Body of pancreas (tissue), 4 donors: ENCODE results near the gene ELF2. TPM values are rescaled to one million over a fixed set of nuclear protein-coding genes. Genes with fewer than 3 reads are reported as not detected.
A peak's percentile ranks its signal among the peaks of the same experiment; 100 is the strongest.
"Not testable (repeated sequence)": the region's sequence is repeated elsewhere in the genome, so short reads cannot be mapped to it uniquely, and the experiment has no call there.

Source experiments
- ATAC-seq: fragments of 150-250 bp; one replicate; pipeline ENCODE4 v1.9.1; 2016
- DNase-seq, 4 donors: peaks; one replicate each; pipeline ENCODE4 v3.0.0-alpha.2; 2019
- H3K27ac ChIP-seq, 4 donors: fragments of 200-600 bp; sonication (generic); 1 replicate in 3 of 4; 2 replicates in 1 of 4; pipeline versions ENCODE4 v1.5.1 to v1.6.1; 2016 to 2019; ENCODE audit warnings: mild to moderate bottlenecking in 1 of 4, mixed read lengths in 1 of 4, moderate library complexity in 1 of 4
- H3K27me3 ChIP-seq, 2 donors: fragments of 200-600 bp; sonication (generic); one replicate each; pipeline ENCODE4 v1.6.0; 2016; ENCODE audit warnings: mild to moderate bottlenecking in 1 of 2
- H3K36me3 ChIP-seq, 2 donors: fragments of 200-600 bp; sonication (generic); replicated peaks in 1 of 2; 2 replicates each; pipeline ENCODE4 v1.5.1; 2016; ENCODE audit warnings: low read depth in 2 of 2; ENCODE audit not compliant: insufficient read depth in 1 of 2
- H3K4me1 ChIP-seq: fragments of 200-600 bp; sonication (generic); one replicate; pipeline ENCODE4 v1.6.0; 2016
- H3K4me3 ChIP-seq, 2 donors: fragments of 200-600 bp; sonication (generic); 1 replicate in 1 of 2; 2 replicates in 1 of 2; pipeline ENCODE4 v1.5.1; 2016 to 2019
- H3K9me3 ChIP-seq, 3 donors: fragments of 200-600 bp; sonication (generic); 1 replicate in 2 of 3; 2 replicates in 1 of 3; pipeline ENCODE4 v1.5.1; 2016
- POLR2A ChIP-seq, 3 donors: fragments of 450-650 bp; IDR thresholded peaks; one replicate each; pipeline ENCODE4 v1.6.1; 2016; ENCODE audit warnings: antibody characterized with exemption in 3 of 3, mild to moderate bottlenecking in 2 of 3
- WGBS, 2 donors: methylation state at CpG; one replicate each; pipeline ENCODE4 v1.1.5; 2017; 5-methylcytosine and 5-hydroxymethylcytosine counted together
- intact Hi-C: fragments of 100-400 bp; cut with DNase I; formaldehyde crosslinking; loops from one replicate; pipeline ENCODE4 v1.15.1; 2023
- total RNA-seq, 2 donors: library from RNA; depleted of rRNA; stranded (reverse); fragments of >200 nt; gene quantifications; one replicate each; pipeline ENCODE4 v1.1.0, GENCODE V29; 2016
- TF ChIP-seq, protein P1 (sequence below), 7 experiments: fragments of 450-650 bp in 4 of 7; fragments of 200-600 bp in 3 of 7; sonication (generic) in 3 of 7; IDR thresholded peaks; one replicate each; pipeline ENCODE4 v1.5.1; 2016 to 2019; ENCODE audit warnings: antibody characterized with exemption in 7 of 7

Gene ELF2
- total RNA-seq, 2 donors from 2014 or later = 25.4 to 42.5 TPM

DNA sequence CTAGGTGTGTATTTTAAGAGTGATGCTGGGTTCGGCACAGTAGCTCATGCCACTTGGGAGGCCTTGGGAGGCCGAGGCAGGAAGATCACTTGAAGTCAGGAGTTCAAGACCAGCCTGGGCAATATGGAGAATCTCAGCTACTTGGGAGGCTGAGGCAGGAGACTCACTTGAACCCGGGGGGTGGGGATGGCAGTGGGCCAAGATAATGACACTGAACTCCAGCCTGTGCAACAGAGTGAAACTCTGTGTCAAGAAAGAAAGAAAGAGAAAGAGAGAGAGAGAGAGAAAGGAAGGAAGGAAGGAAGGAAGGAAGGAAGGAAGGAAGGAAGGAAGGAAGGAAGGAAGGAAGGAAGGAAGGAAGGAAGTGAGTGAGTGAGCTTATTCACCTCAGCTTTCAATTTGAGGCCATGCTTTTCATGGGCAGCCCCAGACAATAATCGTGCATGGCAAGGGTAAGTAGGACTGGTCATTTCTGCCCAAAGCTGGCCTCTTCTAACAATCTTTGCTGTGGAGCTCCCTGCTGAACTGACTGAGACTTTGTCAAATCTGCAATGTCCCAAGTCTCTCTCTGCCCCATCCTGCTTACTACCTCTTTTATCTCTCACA lies 42.5 kb upstream of the ELF2 start:
- no peaks in the 10 kb centered on the region for H3K9me3 ChIP-seq
- intact Hi-C loops = no loop called here
- ATAC-seq (no peak), DNase-seq (no peak)
- WGBS, 2 donors = 78% methylated on average over 4 of the region's 4 CpGs
- H3K27ac ChIP-seq = no peak overlapping the region
- H3K36me3 ChIP-seq = no peaks in the 10 kb centered on the region
- H3K4me3 ChIP-seq = no peak overlapping the region
- H3K4me1 ChIP-seq = peaks cover 3% of the 10 kb centered on the region
- TF ChIP-seq POLR2A (IDR thresholded peaks at IDR 0.05) = no peak
- TF ChIP-seq, protein P1, sequence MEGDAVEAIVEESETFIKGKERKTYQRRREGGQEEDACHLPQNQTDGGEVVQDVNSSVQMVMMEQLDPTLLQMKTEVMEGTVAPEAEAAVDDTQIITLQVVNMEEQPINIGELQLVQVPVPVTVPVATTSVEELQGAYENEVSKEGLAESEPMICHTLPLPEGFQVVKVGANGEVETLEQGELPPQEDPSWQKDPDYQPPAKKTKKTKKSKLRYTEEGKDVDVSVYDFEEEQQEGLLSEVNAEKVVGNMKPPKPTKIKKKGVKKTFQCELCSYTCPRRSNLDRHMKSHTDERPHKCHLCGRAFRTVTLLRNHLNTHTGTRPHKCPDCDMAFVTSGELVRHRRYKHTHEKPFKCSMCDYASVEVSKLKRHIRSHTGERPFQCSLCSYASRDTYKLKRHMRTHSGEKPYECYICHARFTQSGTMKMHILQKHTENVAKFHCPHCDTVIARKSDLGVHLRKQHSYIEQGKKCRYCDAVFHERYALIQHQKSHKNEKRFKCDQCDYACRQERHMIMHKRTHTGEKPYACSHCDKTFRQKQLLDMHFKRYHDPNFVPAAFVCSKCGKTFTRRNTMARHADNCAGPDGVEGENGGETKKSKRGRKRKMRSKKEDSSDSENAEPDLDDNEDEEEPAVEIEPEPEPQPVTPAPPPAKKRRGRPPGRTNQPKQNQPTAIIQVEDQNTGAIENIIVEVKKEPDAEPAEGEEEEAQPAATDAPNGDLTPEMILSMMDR (IDR thresholded peaks at IDR 0.05) = no peak
- no peaks in the 10 kb centered on the region for H3K27me3 ChIP-seq

DNA sequence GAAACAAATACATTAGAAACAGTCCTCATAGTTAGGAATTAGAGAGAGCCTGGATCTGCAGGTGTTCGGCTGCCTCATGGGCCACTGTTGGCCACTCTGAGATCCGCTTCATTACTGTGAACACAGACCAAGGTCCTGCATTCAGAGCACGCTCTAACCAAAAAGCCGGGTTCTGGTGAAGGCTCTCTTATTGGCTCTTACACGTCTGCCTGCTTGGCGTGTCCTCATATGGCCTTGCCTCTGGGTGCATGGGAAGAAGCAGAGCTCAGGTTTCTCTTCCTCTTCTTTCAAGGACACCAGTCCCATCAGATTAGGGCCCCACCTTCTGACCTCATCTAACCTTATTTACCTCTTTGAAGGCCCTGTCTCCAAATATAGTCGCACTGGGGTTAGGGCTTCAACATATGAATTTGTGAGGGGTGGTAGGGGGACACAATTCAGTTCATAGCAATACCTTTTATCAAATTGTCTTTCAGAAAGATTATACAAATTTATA lies 37.1 kb upstream of the ELF2 start:
- Histone ChIP-seq H3K27me3 (no peaks in the 10 kb centered on the region), H3K4me1 (peaks cover 11% of the 10 kb centered on the region), H3K4me3 (no peak overlapping the region), H3K9me3 (no peaks in the 10 kb centered on the region), H3K36me3 (no peaks in the 10 kb centered on the region), H3K27ac (peak overlapping the region in 3 of 4 donors; percentile 38 to 65 (median 41))
- 20 to 24% methylated on average over 7 of the region's 7 CpGs for WGBS, 2 donors
- TF ChIP-seq, protein P1 (IDR thresholded peaks at IDR 0.05) = no peak
- TF ChIP-seq POLR2A (IDR thresholded peaks at IDR 0.05) = peak in 1 of 3 donors; percentile 16
- intact Hi-C loops = no loop called here
- DNase-seq (peak; percentile 35 to 86 (median 68)), ATAC-seq (peak; percentile 96)

DNA sequence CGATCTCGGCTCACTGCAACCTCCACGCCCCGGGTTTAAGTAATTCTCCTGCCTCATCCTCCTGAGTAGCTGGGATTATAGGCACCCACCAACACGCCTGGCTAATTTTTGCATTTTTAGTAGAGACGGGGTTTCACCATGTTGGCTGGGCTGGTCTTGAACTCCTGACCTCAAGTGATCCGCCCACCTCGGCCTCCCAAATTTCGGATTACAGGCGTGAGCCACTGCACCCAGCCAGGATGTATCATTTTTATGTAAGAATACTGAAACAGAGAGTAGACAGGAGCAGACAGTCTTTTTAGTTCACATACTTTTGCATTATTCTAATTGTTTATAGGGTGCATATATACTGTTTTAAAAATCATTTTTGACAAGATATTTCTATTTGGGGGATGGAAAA lies 36.6 kb upstream of the ELF2 start:
- DNase-seq, H3K36me3 ChIP-seq, H3K4me3 ChIP-seq, ATAC-seq, intact Hi-C loops, H3K9me3 ChIP-seq, H3K27me3 ChIP-seq: not testable (repeated sequence)
- Histone ChIP-seq H3K4me1 (peaks cover 11% of the 10 kb centered on the region), H3K27ac (peak overlapping the region in 2 of 4 donors; percentile 41 to 65)
- 88 to 90% methylated on average over 10 of the region's 10 CpGs for WGBS, 2 donors

DNA sequence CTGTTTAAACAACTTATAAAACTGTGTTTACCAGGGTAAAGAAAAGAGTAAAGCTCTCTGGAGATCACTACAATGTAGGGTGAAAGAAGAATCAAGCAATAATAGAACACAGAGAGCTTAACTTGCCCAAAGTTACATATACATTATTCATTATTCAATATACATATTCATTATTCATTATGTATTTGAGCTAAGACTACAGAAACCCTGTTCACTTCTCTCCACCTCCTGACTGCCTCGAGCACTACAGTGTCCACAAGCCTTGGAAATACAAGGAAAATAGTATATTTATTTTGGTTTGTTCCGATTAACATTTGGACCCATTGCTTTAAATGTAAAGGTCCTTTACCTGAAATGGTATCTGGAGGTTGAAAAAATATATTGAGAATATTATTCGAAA lies 35.9 kb upstream of the ELF2 start:
- TF ChIP-seq, protein P1 (IDR thresholded peaks at IDR 0.05) = no peak
- no peak for TF ChIP-seq POLR2A (IDR thresholded peaks at IDR 0.05)
- H3K9me3 ChIP-seq = no peaks in the 10 kb centered on the region
- H3K36me3 ChIP-seq = no peaks in the 10 kb centered on the region
- peaks cover 11% of the 10 kb centered on the region for H3K4me1 ChIP-seq
- WGBS, 2 donors = 89 to 95% methylated on average over 3 of the region's 3 CpGs
- no peak overlapping the region for H3K4me3 ChIP-seq
- intact Hi-C loops = no loop called here
- H3K27me3 ChIP-seq = no peaks in the 10 kb centered on the region
- ATAC-seq (no peak), DNase-seq (no peak)
- no peak overlapping the region for H3K27ac ChIP-seq

DNA sequence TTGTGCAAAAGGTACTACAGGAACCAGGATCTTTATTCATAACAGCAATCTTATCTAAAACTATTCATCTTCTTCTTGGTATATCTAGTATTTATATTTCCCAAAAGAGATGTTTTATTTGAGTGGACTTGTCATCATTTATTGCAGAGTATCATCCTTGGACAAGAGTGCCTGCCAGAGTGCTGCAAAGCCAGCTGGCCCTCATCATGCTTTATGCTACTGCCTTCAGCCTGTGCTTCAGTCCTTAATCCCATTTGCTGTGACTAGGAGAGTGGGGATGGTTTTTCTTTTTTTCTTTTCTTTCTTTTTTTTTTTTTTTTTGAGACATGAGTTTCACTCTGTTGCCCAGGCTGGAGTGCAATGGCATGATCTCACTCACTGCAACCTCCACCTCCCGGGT lies 33.5 kb upstream of the ELF2 start:
- Histone ChIP-seq H3K4me3 (no peak overlapping the region), H3K9me3 (no peaks in the 10 kb centered on the region), H3K27ac (no peak overlapping the region), H3K4me1 (peaks cover 11% of the 10 kb centered on the region), H3K36me3 (no peaks in the 10 kb centered on the region), H3K27me3 (no peaks in the 10 kb centered on the region)
- no peak for ATAC-seq
- intact Hi-C loops = no loop called here
- TF ChIP-seq, protein P1 (IDR thresholded peaks at IDR 0.05) = no peak
- TF ChIP-seq POLR2A (IDR thresholded peaks at IDR 0.05) = no peak
- WGBS, 2 donors = 80 to 100% methylated on average over 1 of the region's 1 CpG
- no peak for DNase-seq
